ENCODE results near the gene MXRA8.
"Not testable (repeated sequence)": the region's sequence is repeated elsewhere in the genome, so short reads cannot be mapped to it uniquely, and the experiment has no call there.

The MXRA8 gene

DNA sequence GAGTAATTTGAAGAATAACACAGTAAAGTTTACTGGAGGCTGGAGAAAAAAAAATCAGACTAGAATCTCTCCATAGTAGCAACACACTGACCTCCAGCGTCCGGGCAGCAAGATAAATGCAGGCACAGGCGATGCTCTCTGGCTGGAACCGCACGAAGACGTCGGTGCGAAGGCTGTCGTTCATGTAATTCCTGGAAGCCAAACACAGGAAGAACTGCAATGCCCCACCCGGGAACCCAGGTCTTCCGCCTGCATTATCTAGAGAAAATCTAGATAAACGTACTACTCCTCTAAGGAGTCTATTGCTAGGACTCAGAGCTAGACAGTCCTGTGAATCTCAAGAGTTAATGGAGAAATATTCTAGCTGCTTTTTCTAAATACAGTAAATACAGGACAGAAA, 32.3 kb upstream of the MXRA8 start:
- no peak for DNase-seq

DNA sequence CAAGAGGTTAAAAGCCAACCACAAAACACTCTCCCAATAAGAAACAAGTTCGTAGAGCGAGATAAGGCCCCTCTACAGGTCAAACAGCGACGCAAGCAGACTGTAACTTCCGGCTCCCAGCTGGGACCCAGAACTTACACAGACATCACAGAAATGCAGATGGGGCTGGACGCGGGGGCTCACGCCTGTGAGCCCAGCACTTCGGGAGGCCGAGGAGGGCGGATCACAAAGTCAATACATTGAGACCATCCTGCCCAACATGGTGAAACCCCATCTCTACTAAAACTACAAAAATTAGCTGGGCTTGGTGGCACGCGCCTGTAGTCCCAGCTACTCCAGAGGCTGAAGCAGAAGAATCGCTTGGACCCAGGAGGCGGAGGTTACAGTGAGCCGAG, 29.7 kb upstream of the MXRA8 start:
- DNase-seq: no peak

DNA sequence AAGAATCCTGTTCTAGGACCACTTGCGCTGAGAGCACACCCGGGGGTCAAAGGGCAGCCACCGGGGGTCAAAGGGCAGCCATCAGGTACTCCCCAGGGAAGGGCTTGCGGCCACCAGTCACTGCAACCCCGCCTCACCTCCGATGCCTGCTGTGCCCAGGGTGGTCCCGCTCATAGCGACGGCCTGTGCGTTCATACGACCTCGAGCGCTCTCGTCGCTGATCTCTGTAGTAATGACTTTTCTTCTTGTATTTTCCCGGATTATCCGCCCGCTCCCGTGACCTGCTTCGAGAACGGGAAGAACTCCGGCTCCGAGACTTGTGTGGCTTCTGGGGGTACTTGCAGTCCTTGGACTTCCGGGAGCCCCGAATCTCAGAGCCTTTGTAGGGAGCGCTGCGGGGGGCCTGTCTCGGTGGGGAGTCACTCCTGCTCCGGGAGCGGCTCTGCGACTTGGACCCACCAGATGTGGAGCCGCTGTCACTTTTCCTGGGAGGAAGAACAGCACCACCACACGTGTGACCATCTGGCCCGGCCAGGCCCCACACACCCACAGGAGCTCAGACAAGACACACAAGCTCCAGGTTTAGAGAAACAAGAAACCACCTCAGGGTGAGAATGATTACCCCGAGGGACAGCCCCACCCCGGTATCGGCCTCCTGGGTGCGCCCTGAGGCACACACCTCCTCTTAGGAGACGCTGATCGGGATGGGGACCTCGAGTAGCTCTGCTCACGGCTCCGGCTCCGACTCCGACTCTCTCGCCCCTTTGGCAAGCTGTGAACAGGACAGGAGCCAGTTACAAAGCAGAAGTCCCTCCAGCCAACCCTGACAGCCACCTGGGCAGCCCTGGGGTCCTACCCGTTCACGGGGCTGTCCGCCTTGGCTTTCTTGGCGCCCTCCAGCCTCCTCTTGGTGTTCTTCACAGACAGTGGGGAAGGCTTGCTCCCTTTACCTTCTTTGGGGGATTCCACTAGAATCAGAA, 29.0 kb upstream of the MXRA8 start:
- DNase-seq: no peak

DNA sequence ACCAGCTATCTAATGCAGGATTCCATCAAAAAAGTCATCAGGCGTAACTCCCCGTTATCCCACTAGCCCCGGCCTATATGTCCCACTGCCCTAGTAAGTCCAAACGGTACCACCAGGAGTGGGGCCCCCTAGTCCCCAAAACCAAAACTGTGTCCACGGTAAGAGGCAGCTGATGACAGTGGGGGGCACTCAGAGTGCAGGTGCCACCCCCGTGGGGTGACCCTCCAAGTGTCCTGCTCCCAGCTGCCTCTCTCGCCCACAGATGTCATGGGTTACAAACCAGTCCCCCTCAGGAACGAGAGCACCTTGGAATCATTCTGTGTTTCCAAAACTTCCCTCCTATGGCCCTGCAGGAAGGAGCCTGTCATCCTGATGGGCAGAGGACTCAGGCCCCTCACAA, 27.6 kb upstream of the MXRA8 start:
- DNase-seq: no peak

DNA sequence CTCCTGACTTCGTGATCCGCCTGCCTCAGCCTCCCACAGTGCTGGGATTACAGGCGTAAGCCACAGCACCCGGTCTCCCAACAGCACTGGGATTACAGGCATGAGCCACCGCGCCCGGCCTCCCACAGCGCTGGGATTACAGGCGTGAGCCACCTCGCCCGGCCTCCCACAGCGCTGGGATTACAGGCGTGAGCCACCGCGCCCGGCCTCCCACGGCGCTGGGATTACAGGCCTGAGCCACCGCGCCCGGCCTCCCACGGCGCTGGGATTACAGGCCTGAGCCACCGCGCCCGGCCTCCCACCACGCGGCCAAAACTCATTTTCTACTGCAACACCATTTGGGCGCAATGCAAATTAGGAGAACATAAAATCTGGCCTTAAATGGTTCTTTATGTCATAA, 27.0 kb upstream of the MXRA8 start:
- not testable (repeated sequence) for DNase-seq

DNA sequence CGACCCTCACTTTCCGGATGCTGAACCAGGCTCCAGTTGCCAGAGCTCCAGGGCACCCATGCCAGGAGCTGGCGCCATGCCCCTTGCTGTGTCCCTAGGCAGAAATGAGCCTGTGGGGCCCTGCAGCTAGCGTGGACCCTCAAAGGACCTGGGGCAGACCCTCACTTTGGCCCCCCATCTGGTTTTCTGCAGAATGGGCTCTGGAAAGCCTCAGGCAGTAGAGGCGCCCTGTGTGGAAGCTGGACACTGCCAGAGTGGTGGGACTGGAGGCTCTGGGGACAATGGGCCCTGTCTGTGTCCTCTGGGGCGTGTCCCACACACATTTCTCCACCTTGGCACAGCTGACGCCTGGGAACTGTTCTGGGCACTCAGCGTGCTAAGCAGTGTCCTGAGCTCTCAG, 22.9 kb upstream of the MXRA8 start:
- DNase-seq: no peak

DNA sequence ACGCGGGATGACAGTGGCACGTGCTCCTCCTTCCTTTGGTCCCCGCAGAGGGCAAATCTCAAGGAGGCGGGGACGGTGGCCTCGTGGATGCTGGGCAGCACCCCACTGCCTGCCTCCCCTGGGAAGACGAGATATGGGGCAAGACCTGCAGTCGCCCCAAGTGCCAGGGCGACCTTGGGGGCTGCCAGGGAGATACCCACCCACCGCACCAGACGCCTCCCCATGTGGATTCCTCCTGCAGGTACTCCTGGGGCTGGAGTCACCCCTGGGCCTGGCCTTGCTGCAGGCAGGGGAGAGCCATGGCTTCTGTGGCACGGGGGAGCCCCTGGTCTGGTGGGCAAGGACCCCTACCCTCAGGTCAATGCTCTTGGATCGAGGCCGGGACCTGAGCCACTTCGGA, 22.5 kb upstream of the MXRA8 start:
- DNase-seq: no peak

DNA sequence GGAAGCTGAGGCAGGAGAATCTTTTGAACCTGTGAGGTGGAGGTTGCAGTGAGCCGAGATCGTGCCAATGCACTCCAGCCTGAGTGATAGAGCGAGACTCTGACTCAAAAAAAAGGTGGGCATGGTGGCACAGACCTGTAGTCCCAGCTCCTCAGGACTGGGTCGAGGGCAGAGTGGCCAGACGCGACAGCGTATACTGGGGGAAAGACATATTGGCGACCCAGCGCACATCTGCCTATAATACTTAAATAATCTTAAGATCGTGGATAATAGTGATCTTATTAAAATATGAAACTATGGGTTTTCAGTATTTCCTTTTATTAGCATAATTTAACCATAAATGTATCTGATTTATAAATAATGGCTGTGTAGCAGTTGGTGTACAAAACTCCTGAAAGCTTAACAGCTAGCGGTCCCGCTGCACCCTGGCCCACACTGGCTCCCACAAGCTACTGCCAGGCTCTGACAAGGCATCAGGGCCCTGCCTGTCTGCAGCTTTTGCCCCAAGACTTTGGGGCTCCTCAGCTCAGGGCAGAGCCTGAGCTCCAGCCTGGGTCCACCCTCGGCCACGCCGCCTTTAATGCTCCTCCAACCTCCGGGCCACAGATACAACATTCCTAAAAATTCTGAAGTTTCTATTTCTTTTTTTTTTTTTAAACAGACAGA, 19.3 kb upstream of the MXRA8 start:
- no peak for DNase-seq

DNA sequence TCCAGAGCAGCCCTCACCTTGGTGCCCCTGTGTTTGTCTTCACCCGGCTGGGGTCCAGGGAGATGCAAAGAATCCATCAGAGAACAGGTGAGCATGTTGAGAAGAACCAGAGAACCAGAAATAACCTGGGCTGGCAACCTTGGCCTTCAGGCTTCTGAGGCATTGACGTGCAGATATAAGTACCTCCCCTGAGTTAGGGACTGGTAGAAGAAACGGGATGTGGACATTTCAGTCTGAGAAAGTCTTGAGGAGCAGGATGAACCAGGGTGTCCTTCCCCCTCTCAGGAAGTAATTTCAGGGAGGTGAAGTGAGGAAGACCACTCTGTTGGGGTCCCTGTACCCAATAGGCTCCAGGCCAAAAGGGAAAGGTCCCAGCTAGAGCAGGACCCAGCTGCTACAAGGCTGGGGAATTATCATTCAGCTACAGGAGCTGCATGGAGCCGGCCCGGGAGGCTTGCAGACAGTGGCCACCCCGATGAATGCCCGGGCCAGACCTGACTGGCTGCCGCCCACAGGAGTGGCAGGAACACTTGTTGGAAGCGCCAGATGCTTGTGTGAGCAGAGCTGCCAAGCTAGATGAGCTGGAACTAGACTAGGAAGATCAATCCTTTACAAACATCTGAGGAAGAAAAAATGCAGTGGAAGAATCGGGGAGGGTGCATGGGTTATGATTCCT, 18.3 kb upstream of the MXRA8 start:
- no peak for DNase-seq

DNA sequence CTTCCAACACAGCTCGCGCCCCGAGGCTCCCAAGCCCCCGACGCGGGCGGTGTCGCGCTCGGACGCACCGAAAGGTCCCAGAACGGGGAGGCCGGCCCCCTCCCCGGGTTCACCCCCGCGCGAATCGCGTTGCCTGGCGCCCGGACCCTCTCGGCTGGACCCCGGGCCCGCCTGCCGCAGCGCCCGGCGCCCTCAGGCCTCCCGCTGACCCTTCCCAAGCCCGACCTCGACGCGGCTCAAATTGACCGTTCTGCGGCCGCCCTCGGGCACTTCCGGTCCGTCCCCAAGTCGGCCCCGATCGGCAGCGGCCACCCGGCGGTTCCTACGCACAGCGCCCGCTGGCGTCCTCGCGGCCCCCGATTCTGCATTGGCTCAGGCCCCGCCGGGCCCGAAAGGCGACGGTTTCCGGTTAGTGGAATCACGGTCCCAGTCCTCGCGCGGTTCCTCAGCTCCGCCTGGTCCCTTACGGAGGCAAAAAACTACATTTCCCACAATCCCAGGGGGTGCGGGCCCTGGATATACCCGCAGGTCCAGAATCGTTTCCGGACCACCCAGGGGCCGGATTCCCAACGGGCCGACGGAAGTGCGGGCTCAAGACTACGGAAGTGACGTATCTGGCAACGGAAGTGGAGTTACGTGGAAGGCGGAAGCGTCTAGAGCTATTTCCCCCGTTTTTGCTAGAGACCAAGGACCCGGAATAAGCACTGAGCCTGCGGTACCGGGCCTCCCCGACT, 16.7 kb upstream of the MXRA8 start, which contains the start of gene AURKAIP1:
AURKAIP1 (minus strand) TSS at position 279 of the 734 bp plus-strand sequence. CDS start 451 bp downstream, outside the sequence.
- DNase-seq: peak; percentile 99 to 100

DNA sequence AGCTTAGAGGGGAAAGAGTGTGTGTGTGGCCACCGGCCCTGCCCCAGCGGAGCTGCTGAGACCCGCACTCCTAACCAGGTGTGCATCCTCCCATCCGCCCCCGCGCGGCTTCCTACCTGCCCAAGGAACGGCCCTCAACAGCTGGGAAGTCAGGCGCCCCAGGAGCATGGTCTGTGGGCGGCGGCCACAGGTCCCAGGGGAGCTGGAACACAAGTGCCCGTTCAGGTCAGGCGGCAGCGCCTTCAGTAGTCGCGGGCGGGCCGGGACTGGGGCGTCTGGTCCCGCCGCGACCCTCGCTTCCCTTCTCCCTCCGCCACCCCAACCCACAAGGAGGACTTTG, 16.2 kb upstream of the MXRA8 start:
- DNase-seq: no peak

DNA sequence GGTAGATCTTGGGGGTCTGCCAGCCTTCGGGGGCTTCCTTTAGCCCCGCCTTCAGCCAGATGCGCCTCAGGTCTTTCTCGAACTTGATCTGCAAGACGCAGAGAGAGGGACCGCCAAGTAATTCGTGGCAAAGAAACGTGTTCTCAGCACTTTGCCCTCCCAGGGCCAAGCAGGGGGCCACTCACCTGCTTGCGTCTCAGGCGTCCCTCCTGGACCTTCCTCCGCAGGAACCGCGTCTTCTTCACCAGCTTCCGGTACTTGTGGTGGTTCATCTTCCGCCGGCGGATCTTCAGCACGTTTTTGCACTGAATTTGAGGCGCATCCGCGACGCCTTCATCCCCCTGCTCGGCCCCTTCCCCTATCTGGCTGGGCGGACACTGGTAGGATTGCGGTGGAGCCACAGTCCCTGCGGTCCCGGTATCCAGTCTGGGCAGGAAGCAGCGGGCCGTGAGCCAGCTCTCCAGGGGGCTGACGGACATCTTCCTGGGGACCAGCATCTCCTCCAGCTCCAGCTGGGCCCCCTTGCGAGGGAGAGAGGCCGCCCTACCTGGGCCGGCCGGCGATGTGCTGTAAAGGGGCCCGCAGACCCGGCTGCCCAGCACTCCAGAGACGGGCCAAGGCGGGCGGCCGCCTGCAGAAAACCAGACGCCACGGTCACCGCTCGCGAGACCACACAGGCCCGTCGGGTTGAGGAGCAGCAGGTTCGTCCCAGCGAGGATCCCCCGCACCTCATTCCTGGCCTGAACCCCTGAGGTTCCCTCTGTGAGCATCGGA, 15.6 kb upstream of the MXRA8 start:
- no peak for DNase-seq

DNA sequence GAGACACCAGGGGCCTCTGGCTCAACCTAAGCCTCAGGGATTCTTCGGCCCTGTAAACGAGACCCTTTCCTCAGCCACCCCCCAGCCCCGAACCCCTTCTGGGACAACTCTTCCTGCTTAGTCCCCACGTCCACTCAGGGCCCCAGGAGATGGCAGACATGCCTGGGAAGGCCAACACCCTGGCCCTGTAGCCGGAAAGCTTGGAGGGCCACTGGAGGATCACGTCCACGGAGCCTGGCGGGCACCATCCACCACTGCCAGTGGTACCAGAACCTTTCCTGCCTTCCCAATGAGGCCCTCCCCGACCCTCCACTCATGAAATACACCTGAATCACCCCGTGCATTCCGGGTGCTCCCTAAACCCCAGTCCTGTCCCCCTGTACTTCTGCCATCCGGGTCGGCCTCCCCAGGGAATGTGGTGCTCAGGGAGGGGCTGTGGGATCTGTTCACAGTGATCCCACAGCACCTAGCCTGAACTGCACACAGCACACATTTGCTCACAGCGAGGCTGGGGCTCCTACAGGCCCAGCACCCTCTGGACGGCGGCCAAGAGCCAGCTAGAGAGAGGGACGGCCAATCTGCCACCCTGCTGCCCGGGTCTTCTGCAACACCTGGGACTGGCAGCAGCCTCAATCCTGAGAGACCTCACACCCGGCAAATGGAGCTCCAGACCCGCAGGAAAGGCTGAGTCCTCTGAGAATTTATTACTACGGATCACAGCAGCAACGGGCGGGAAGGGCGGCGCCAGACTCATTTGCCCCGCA, 14.9 kb upstream of the MXRA8 start:
- no peak for DNase-seq

DNA sequence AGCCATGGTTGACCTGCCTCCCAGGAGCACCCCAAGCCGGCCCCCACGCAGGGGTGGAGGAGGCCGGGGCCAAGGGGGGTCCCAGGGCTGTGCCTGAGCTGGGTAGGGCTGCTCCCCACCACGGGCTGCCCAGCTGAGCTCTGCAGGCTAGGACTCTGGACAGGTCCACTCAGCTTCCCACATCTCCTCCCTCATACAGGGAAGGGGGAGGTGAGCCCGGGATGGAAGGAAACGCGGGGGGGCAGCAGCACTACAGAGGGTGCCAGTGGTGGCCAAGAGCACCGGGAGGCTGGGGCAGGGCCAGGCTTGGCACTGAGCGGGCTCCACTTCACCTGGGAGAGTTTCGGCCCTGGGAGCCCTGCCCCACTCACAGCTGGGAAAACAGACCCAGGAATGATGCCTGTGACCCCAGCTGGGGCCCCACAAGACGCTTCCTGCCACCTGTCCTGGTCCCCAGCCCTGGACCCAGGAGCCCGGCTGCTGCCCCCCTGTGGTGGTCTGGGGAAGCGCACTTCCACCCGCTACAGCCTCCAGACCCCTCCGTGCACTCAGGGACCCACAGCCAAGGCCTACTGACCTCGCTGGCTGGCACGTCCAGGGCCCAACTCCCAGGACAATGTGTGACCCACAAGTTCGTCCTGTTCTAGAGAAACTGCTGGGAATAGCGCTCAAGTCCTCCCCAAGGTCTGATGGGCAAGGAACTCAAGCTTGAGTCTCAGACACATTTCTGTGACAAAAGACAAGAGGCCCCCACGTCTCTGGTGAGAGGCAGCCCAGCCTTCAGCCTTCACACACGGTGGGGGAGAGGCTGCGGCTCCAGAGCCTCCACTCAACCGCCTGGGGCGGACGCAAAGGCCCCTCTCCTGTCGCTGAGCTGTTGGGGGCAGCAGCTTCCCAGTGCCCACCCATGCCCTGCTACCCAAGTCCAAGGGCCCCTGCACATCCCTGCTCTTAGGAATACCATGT, 13.7 kb upstream of the MXRA8 start:
- peak in 1 of 2 experiments; percentile 58 for DNase-seq

DNA sequence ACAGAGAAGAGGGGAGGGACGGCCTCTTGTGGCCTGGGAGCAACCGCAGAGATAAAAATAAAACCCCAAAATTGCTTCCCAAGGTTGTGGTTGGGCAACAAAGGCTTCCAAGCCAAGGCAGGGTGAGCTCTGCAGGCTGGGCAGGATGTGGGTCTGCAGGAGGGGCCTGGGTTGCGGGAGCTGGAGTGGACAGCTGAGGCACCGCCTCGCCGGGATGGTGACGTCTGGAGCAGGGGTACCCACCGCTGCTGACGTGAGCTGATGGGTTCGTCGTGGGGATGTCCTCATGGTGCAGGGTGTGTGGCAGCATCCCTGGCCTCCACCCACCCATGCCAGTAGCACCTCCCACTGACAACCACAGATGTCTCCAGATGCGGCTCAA, 13.0 kb upstream of the MXRA8 start:
- DNase-seq: no peak

DNA sequence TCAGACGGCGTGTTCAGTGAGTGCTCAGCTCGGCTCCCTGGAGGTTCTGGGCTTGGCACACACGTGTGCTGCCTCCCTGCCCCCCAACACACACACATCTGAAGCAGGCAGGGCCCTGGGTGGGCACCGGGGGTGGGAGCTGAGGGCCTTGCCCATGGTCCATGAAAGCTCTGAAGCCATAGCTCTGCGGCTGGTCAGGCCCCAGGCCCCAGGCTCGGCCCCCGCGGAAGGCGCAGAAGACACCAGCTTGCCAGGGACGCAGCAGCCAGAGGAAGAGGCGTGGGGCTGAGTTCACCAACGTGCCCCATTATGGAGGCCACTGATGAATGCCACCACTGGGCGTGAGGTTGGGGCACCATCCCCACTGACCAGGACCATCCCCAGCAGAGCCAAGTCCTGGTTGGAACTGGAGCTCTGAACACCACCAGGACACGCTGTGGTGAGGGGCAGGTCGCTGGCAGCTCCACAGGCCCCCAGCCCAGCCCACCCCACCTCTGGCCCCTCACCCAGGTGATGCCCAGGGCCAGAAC, 12.5 kb upstream of the MXRA8 start:
- no peak for DNase-seq

DNA sequence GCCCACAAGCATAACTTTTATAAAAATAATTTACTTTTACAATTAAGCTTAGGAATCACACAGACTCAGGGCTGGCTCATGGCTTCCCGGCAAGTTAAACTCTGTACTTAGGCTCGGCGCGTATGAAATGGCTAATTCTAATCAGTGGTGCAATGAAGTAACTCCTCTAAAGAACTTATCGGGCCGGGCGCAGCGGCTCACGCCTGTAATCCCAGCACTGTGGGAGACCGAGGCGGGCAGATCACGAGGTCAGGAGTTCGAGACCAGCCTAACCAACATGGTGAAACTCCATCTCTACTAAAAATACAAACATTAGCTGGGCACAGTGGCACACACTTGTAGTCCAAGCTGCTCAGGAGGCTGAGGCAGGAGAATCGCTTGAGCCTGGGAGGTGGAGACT, 11.7 kb upstream of the MXRA8 start:
- not testable (repeated sequence) for DNase-seq

DNA sequence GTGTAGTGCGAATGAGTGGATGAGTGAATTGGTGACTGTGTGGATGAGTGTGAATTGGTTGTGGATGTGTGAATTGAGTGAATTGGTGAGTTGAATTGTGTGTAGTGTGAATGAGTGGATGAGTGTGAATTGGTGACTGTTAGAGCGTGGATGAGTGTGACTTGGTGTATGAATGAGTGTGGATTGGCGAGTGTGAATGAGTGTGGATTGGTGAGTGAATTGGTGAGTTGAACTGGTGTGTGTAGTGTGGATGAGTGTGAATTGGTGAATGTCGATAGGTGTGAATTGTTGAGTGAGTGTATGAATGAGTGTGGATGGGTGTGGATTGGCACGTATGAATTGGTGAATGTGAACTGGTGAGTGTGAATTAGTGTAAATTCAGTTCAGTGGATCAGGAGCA, 9.0 kb upstream of the MXRA8 start:
- DNase-seq: no peak

DNA sequence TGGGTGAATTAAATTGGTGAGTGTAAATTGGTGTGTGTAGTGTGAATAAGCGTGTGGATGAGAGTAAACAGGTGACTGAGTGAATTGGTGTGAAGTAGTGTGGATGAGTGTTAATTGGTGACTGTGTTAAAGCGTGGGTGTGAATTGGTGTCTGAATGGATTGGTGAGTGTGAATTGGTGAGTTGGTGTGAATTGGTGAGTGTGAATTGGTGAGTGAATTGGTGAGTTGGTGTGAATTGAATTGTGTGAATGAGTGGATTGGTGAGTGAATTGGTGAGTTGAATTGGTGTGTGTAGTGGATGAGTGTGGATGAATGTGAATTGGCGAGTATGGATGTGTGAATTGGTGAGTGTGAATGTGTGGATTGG, 8.3 kb upstream of the MXRA8 start:
- no peak for DNase-seq

Measured in NCI-H446 (cell line).